HepG2 (cell line): ENCODE data around the gene MPC2. TPM values are rescaled to one million over a fixed set of nuclear protein-coding genes. Genes with fewer than 3 reads are reported as not detected.

Experiments used
- ATAC-seq: fragments of 200-7000 bp; cut with Tn5 transposase; 3 replicates; pipeline ENCODE4 v1.9.1; 2020; ENCODE audit warnings: mild to moderate bottlenecking, moderate library complexity
- BruUV-seq: library from RNA; stranded (reverse); fragments of 400-500 nt; replicated peaks from 2 replicates; lab custom pipeline; 2021; lab: Mats Ljungman, UMichigan
- CTCF ChIA-PET: fragments of 300-600 bp; formaldehyde crosslinking; extraction: SDS; loops from one replicate; lab custom pipeline; 2021; ENCODE audit warnings: low total read pairs, inconsistent platforms, low intra/inter-chr PET ratio; lab: Yijun Ruan, JAX
- POLR2A ChIA-PET: fragments of 350-600 bp; sonication (Branson Sonifier 250); formaldehyde crosslinking; loops from one replicate; lab custom pipeline; 2020; ENCODE audit warnings: antibody characterized with exemption, inconsistent platforms; lab: Yijun Ruan, JAX
- DNase-seq: peaks from one replicate; pipeline ENCODE4 v3.0.0-alpha.2; 2015; ENCODE audit warnings: low spot score
- FAIRE-seq: peaks from 3 replicates; lab custom pipeline; 2011; peaks lifted over from hg19 to GRCh38; lab: Jason Lieb, UNC
- H2AFZ ChIP-seq: one replicate; pipeline ENCODE4 v1.6.1; 2011; ENCODE audit warnings: low read length, inconsistent platforms
- H3K27ac ChIP-seq: fragments of 300-600 bp; 3 replicates; pipeline ENCODE4 v1.8.0; 2011; ENCODE audit warnings: mixed run types, mild to moderate bottlenecking, mixed read lengths, low read length, inconsistent platforms; ENCODE audit not compliant: insufficient read depth; ENCODE audit errors: extremely low read length
- H3K27me3 ChIP-seq, 2 experiments: fragments of 200-600 bp in 1 of 2; 2 replicates in 1 of 2; 3 replicates in 1 of 2; pipeline versions ENCODE4 v1.6.0 to v1.8.0; 2011; ENCODE audit warnings: low read length in 2 of 2, mild to moderate bottlenecking in 2 of 2, moderate library complexity in 2 of 2, inconsistent platforms in 1 of 2; ENCODE audit not compliant: insufficient read depth in 2 of 2, control insufficient read depth in 1 of 2
- H3K36me3 ChIP-seq, 2 experiments: fragments of 200-600 bp in 1 of 2; replicated peaks in 1 of 2; 2 replicates in 1 of 2; 3 replicates in 1 of 2; pipeline versions ENCODE4 v1.5.1 to v1.8.0; 2011; ENCODE audit warnings: low read length in 2 of 2, inconsistent platforms in 1 of 2; ENCODE audit not compliant: insufficient read depth in 2 of 2, control insufficient read depth in 1 of 2
- H3K4me1 ChIP-seq: 2 replicates; pipeline ENCODE4 v1.5.1; 2012; ENCODE audit warnings: low read length, inconsistent platforms; ENCODE audit not compliant: insufficient read depth
- H3K4me2 ChIP-seq: 2 replicates; pipeline ENCODE4 v1.6.0; 2011; ENCODE audit warnings: low read depth, low read length, inconsistent platforms
- H3K4me3 ChIP-seq, 3 experiments: fragments of 200-600 bp in 1 of 3; sonication (generic), shearing (Covaris generic) in 1 of 3; replicated peaks in 1 of 3; 2 replicates each; pipeline ENCODE4 v1.5.1; 2011 to 2016; ENCODE audit warnings: low read length in 3 of 3, inconsistent platforms in 2 of 3, low read depth in 2 of 3, mild to moderate bottlenecking in 2 of 3, control low read depth in 1 of 3, mixed read lengths in 1 of 3; ENCODE audit not compliant: insufficient read depth in 1 of 3
- H3K79me2 ChIP-seq: one replicate; pipeline ENCODE4 v1.6.1; 2011; ENCODE audit warnings: low read length, inconsistent platforms; ENCODE audit not compliant: insufficient read depth
- H3K9ac ChIP-seq: 2 replicates; pipeline ENCODE4 v1.6.0; 2011; ENCODE audit warnings: mild to moderate bottlenecking, low read depth, low read length, inconsistent platforms; ENCODE audit not compliant: insufficient read depth
- H3K9me3 ChIP-seq: 2 replicates; pipeline ENCODE4 v1.5.1; 2012; ENCODE audit warnings: mild to moderate bottlenecking, low read length
- H4K20me1 ChIP-seq: 2 replicates; pipeline ENCODE4 v1.6.0; 2011; ENCODE audit warnings: inconsistent platforms, mild to moderate bottlenecking, low read length, moderate library complexity; ENCODE audit not compliant: insufficient read depth
- ATAD3A ChIP-seq: sonication (generic); formaldehyde crosslinking; IDR thresholded peaks from 2 replicates; pipeline ENCODE4 v1.4.0; 2020; ENCODE audit warnings: missing genetic modification reagents
- CTCF ChIP-seq: sonication (generic); formaldehyde crosslinking; IDR thresholded peaks from 2 replicates; pipeline ENCODE4 v1.5.0; 2020; ENCODE audit warnings: mild to moderate bottlenecking, missing genetic modification reagents, moderate library complexity
- FOXC1 ChIP-seq: sonication (generic); formaldehyde crosslinking; IDR thresholded peaks from 2 replicates; pipeline ENCODE4 v1.8.0; 2022; ENCODE audit warnings: mild to moderate bottlenecking, missing genetic modification reagents, borderline replicate concordance
- POGZ ChIP-seq: sonication (generic); formaldehyde crosslinking; IDR thresholded peaks from 2 replicates; pipeline ENCODE4 v1.4.0; 2020; ENCODE audit warnings: mild to moderate bottlenecking, missing genetic modification reagents
- SMC3 ChIP-seq: IDR thresholded peaks from 2 replicates; pipeline ENCODE4 v1.6.1; 2011; ENCODE audit warnings: low read length, improper control_type of control experiment
- STAG1 ChIP-seq: sonication (generic); formaldehyde crosslinking; IDR thresholded peaks from 2 replicates; pipeline ENCODE4 v1.4.0; 2020; ENCODE audit warnings: missing genetic modification reagents
- TEAD2 ChIP-seq: sonication (generic); formaldehyde crosslinking; IDR thresholded peaks from 2 replicates; pipeline ENCODE4 v1.9.0; 2021; ENCODE audit warnings: missing genetic modification reagents
- TRIM24 ChIP-seq: sonication (generic); formaldehyde crosslinking; IDR thresholded peaks from 2 replicates; pipeline ENCODE4 v1.8.0; 2022; ENCODE audit warnings: mild to moderate bottlenecking, missing genetic modification reagents
- ZNF207 ChIP-seq: fragments of 450-650 bp; IDR thresholded peaks from 2 replicates; pipeline ENCODE4 v1.6.1; 2016; ENCODE audit warnings: antibody characterized with exemption, borderline replicate concordance
- ZNF274 ChIP-seq: sonication (generic); formaldehyde crosslinking; IDR thresholded peaks from 2 replicates; pipeline ENCODE4 v1.5.1; 2020; ENCODE audit warnings: mild to moderate bottlenecking, missing genetic modification reagents
- WGBS: methylation state at CpG from one replicate; pipeline ENCODE4 v1.1.6; 2017; ENCODE audit warnings: low lambda C conversion rate; 5-methylcytosine and 5-hydroxymethylcytosine counted together
- in situ Hi-C: cut with HindIII; loops from 2 replicates; pipeline ENCODE4 v1.10.0; 2017; ENCODE audit warnings: low pct_unique_long_range_greater_than_20kb; ENCODE audit not compliant: extremely low pct_ligation_motif_present
- intact Hi-C: fragments of 100-400 bp; cut with micrococcal nuclease; formaldehyde crosslinking; loops from one replicate; pipeline ENCODE4 v1.10.0; 2022; ENCODE audit not compliant: unreplicated experiment
- polyA plus RNA-seq, 8 experiments: library from polyadenylated mRNA; depleted of rRNA in 3 of 8; stranded (reverse) in 7 of 8; unstranded in 1 of 8; fragments of >200 nt; fragmentation: Illumina TruSeq in 4 of 8; extraction: Trizol in 4 of 8; gene quantifications; 2 replicates each; pipeline versions ENCODE4 v1.2.1 to v1.2.3, GENCODE V29; 2011 to 2016; ENCODE audit warnings: low read depth in 4 of 8, missing spikeins in 1 of 8, mixed read lengths in 1 of 8; ENCODE audit not compliant: insufficient read depth in 1 of 8
- total RNA-seq, 5 experiments: library from RNA; depleted of rRNA; stranded (reverse); fragments of >200 nt; fragmentation: Illumina TruSeq; extraction: Trizol; gene quantifications; 2 replicates each; pipeline ENCODE4 v1.2.3, GENCODE V29; 2016; ENCODE audit warnings: low read depth in 1 of 5
- TF ChIP-seq, protein P1 (sequence below): sonication (generic); formaldehyde crosslinking; IDR thresholded peaks from 2 replicates; pipeline ENCODE4 v1.4.0; 2020; ENCODE audit warnings: missing genetic modification reagents

Gene MPC2
- total and polyA plus RNA-seq, 2 of the 13 experiments (the other 11 are each of a cell fraction or from before 2014, with no cell fraction given) = 38.8 to 136 TPM

DNA sequence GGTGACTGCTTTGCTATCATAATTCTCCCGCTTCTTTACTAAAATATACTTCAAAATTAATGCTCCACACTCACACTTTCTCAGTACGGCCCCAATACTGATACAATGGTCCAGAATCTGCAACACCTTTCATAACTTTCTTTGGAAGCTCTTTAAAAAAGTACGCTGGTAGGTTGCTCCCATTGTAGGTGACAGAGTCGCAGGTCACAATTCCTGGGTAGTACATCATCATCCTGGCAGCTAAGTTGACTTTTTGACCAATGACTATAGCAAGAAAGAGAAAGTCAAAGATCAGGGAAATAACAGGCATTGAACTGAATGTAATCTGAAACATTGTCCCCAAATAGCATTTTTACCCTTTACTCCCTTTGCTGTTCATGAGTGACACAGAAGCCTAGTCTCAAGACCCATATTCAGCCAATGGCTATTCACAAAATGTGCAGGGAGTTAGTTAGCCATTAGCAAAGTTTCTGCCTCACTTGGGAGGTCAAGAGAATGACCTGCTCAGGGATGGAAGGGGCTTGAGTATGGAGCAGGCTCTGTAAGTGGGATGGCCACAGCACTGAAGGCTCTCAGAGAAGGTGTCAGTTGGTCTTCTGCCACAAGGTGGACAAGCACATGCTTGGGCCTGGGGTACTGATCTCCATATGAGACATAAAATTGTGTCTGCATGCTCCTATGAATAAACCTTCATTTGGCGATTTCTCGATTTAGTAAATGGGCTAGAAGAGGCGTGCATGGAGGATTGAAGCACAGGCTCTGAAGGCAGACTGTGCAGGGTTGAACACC is 58.3 kb downstream of the MPC2 start:
- ChIA-PET CTCF (no interaction called here), POLR2A (no interaction called here)
- DNase-seq = peak; percentile 17
- 0 out of 2 replicates have a peak, but pooled peaks have one; percentile 8 for TF ChIP-seq CTCF (CRISPR knock-in tag)
- no peak for TF ChIP-seq ZNF274 (CRISPR knock-in tag)
- peak; percentile 25; the same call in 1 of the 2 replicates for TF ChIP-seq SMC3
- TF ChIP-seq STAG1 (CRISPR knock-in tag) = peak; percentile 33
- no peak for TF ChIP-seq ATAD3A (CRISPR knock-in tag)
- H3K9ac ChIP-seq = no peak overlapping the region
- no peaks in the 10 kb centered on the region for H3K79me2 ChIP-seq
- H2AFZ ChIP-seq = no peak overlapping the region
- peak; percentile 46 for FAIRE-seq
- H3K4me3 ChIP-seq = no peak overlapping the region
- intact Hi-C loops (no loop called here), in situ Hi-C loops (no loop called here)
- peaks cover 30% of the 10 kb centered on the region for H3K4me1 ChIP-seq
- ATAC-seq = peak; percentile 80
- no peaks in the 10 kb centered on the region for H4K20me1 ChIP-seq
- BruUV-seq = no TSS peak
- no peaks in the 10 kb centered on the region for H3K36me3 ChIP-seq
- no peak overlapping the region for H3K27ac ChIP-seq
- WGBS = 68% methylated on average over 7 of the region's 7 CpGs
- H3K27me3 ChIP-seq = no peaks in the 10 kb centered on the region
- no peaks in the 10 kb centered on the region for H3K9me3 ChIP-seq
- H3K4me2 ChIP-seq = no peak overlapping the region

GRCh38 chr1:167876597-167877175 is 60.2 kb downstream of the MPC2 start:
- BruUV-seq = no TSS peak
- Histone ChIP-seq H2AFZ (no peak overlapping the region), H3K27me3 (no peaks in the 10 kb centered on the region), H3K36me3 (no peaks in the 10 kb centered on the region), H4K20me1 (no peaks in the 10 kb centered on the region), H3K27ac (no peak overlapping the region), H3K9me3 (no peaks in the 10 kb centered on the region), H3K4me1 (peaks cover 40% of the 10 kb centered on the region), H3K4me2 (no peak overlapping the region), H3K9ac (no peak overlapping the region), H3K4me3 (no peak overlapping the region), H3K79me2 (no peaks in the 10 kb centered on the region)
- intact Hi-C loops (no loop called here), in situ Hi-C loops (no loop called here)
- TF ChIP-seq, protein P1, sequence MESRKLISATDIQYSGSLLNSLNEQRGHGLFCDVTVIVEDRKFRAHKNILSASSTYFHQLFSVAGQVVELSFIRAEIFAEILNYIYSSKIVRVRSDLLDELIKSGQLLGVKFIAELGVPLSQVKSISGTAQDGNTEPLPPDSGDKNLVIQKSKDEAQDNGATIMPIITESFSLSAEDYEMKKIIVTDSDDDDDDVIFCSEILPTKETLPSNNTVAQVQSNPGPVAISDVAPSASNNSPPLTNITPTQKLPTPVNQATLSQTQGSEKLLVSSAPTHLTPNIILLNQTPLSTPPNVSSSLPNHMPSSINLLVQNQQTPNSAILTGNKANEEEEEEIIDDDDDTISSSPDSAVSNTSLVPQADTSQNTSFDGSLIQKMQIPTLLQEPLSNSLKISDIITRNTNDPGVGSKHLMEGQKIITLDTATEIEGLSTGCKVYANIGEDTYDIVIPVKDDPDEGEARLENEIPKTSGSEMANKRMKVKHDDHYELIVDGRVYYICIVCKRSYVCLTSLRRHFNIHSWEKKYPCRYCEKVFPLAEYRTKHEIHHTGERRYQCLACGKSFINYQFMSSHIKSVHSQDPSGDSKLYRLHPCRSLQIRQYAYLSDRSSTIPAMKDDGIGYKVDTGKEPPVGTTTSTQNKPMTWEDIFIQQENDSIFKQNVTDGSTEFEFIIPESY (CRISPR knock-in tag) = no peak
- TF ChIP-seq POGZ (CRISPR knock-in tag) (no peak), TEAD2 (CRISPR knock-in tag) (no peak), ZNF207 (no peak), FOXC1 (CRISPR knock-in tag) (no peak), TRIM24 (CRISPR knock-in tag) (no peak)
- ChIA-PET CTCF (no interaction called here), POLR2A (no interaction called here)
- WGBS = 100% methylated on average over 1 of the region's 3 CpGs
- ATAC-seq (no peak), FAIRE-seq (no peak), DNase-seq (no peak)
